ENCODE measurements around the gene TPM1.

TPM1 gene

GRCh38 chr15:63054281-63054683 is 11.7 kb downstream of the TPM1 start:
- DNase-seq (ENCODE audit: low read depth in 2 of 2, low spot score in 1 of 2), result no peak

- no peak for DNase-seq (ENCODE audit: low read depth in 2 of 2, low spot score in 1 of 2)
These were observed 12.4 kb downstream of the TPM1 start for GRCh38 chr15:63054985-63055384.

GRCh38 chr15:63056829-63057228 is 14.3 kb downstream of the TPM1 start:
- DNase-seq (ENCODE audit: low read depth in 2 of 2, low spot score in 1 of 2), result no peak

GRCh38 chr15:63057468-63058345 is 15.2 kb downstream of the TPM1 start:
- DNase-seq (ENCODE audit: low read depth in 2 of 2, low spot score in 1 of 2), result no peak

- DNase-seq (ENCODE audit: low read depth in 2 of 2, low spot score in 1 of 2), result no peak
These were observed 16.5 kb downstream of the TPM1 start for GRCh38 chr15:63059075-63059474.

- DNase-seq (ENCODE audit: low read depth in 2 of 2, low spot score in 1 of 2), result no peak
These were observed 17.1 kb downstream of the TPM1 start for GRCh38 chr15:63059573-63060216.

- DNase-seq (ENCODE audit: low read depth in 2 of 2, low spot score in 1 of 2), result no peak
These were observed 18.2 kb downstream of the TPM1 start for GRCh38 chr15:63060699-63061098.

GRCh38 chr15:63061975-63062374 is 19.4 kb downstream of the TPM1 start:
- DNase-seq (ENCODE audit: low read depth in 2 of 2, low spot score in 1 of 2), result no peak

GRCh38 chr15:63063164-63063756 is 20.7 kb downstream of the TPM1 start:
- DNase-seq (ENCODE audit: low read depth in 2 of 2, low spot score in 1 of 2), result no peak

GRCh38 chr15:63063877-63064409 is 21.4 kb downstream of the TPM1 start:
- no peak for DNase-seq (ENCODE audit: low read depth in 2 of 2, low spot score in 1 of 2)

GRCh38 chr15:63065262-63066221 is 23.0 kb downstream of the TPM1 start:
- no peak for DNase-seq (ENCODE audit: low read depth in 2 of 2, low spot score in 1 of 2)

- DNase-seq (ENCODE audit: low read depth in 2 of 2, low spot score in 1 of 2), result no peak
These were observed 23.7 kb downstream of the TPM1 start for GRCh38 chr15:63066272-63066671.

GRCh38 chr15:63067306-63067705 is 24.8 kb downstream of the TPM1 start:
- no peak for DNase-seq (ENCODE audit: low read depth in 2 of 2, low spot score in 1 of 2)

GRCh38 chr15:63067976-63068743 is 25.6 kb downstream of the TPM1 start:
- no peak for DNase-seq (ENCODE audit: low read depth in 2 of 2, low spot score in 1 of 2)

- DNase-seq (ENCODE audit: low read depth in 2 of 2, low spot score in 1 of 2), result no peak
These were observed 27.1 kb downstream of the TPM1 start for GRCh38 chr15:63069616-63070090.

GRCh38 chr15:63070681-63071129 is 28.2 kb downstream of the TPM1 start:
- DNase-seq (ENCODE audit: low read depth in 2 of 2, low spot score in 1 of 2), result no peak

- DNase-seq (ENCODE audit: low read depth in 2 of 2, low spot score in 1 of 2), result no peak
These were observed 28.9 kb downstream of the TPM1 start for GRCh38 chr15:63071288-63071909.

GRCh38 chr15:63072023-63072650 is 29.6 kb downstream of the TPM1 start:
- no peak for DNase-seq (ENCODE audit: low read depth in 2 of 2, low spot score in 1 of 2)

GRCh38 chr15:63072809-63073277 is 30.3 kb downstream of the TPM1 start:
- no peak for DNase-seq (ENCODE audit: low read depth in 2 of 2, low spot score in 1 of 2)
